ENCODE results near the gene NCBP3. TPM values are rescaled to one million over a fixed set of nuclear protein-coding genes. Genes with fewer than 3 reads are reported as not detected.
A peak's percentile ranks its signal among the peaks of the same experiment; 100 is the strongest.

The NCBP3 gene
- total and polyA plus RNA-seq, 11 donors, result 10.4 to 26.4 (median 20.2) TPM

GRCh38 chr17:3768341-3768740 lies 77.7 kb downstream of the NCBP3 start:
- intact Hi-C loops (cut with DNase I), result no loop called here
- no peak overlapping the region for H3K4me3 ChIP-seq
- WGBS, 4 donors, result 77 to 81% (median 79%) methylated on average over 9 of the region's 9 CpGs
- no peaks in the 10 kb centered on the region for H3K27me3 ChIP-seq
- H3K4me1 ChIP-seq, result peaks cover 0 to 6% (median 0%) of the 10 kb centered on the region in 12 donors
- peaks cover 0 to 5% (median 0%) of the 10 kb centered on the region in 12 donors for H3K9me3 ChIP-seq
- H3K27ac ChIP-seq, result no peak overlapping the region
- DNase-seq (peak in 1 of 5 donors; percentile 29), ATAC-seq (no peak)
- TF ChIP-seq POLR2A (IDR thresholded peaks at IDR 0.05) (no peak), CTCF (IDR thresholded peaks at IDR 0.05) (no peak)
- H3K36me3 ChIP-seq, result no peaks in the 10 kb centered on the region

- intact Hi-C loops (cut with DNase I), result no loop called here
- DNase-seq, result no peak
- peaks cover 0 to 5% (median 0%) of the 10 kb centered on the region in 12 donors for H3K9me3 ChIP-seq
- no peak for ATAC-seq
- H3K4me3 ChIP-seq, result no peak overlapping the region
- no peak overlapping the region for H3K27ac ChIP-seq
- H3K36me3 ChIP-seq, result no peaks in the 10 kb centered on the region
- TF ChIP-seq CTCF (IDR thresholded peaks at IDR 0.05) (no peak), POLR2A (IDR thresholded peaks at IDR 0.05) (no peak)
- no peaks in the 10 kb centered on the region for H3K27me3 ChIP-seq
- H3K4me1 ChIP-seq, result peaks cover 0 to 6% (median 0%) of the 10 kb centered on the region in 12 donors
- WGBS, 4 donors, result 88 to 94% (median 93%) methylated on average over 8 of the region's 8 CpGs
Observed at GRCh38 chr17:3766779-3767178, 79.3 kb downstream of the NCBP3 start.

GRCh38 chr17:3765981-3766380 lies 80.1 kb downstream of the NCBP3 start:
- Histone ChIP-seq H3K36me3 (no peaks in the 10 kb centered on the region), H3K4me1 (peaks cover 0 to 6% (median 0%) of the 10 kb centered on the region in 12 donors), H3K9me3 (peaks cover 0 to 5% (median 0%) of the 10 kb centered on the region in 12 donors), H3K4me3 (no peak overlapping the region), H3K27me3 (no peaks in the 10 kb centered on the region), H3K27ac (peak overlapping the region in 1 of 12 donors; percentile 59)
- intact Hi-C loops (cut with DNase I), result no loop called here
- TF ChIP-seq CTCF (IDR thresholded peaks at IDR 0.05), result no peak
- TF ChIP-seq POLR2A (IDR thresholded peaks at IDR 0.05), result no peak
- no peak for DNase-seq
- no peak for ATAC-seq
- WGBS, 4 donors, result 87 to 91% (median 89%) methylated on average over 9 of the region's 9 CpGs

- no peak for TF ChIP-seq POLR2A (IDR thresholded peaks at IDR 0.05)
- no peak for TF ChIP-seq CTCF (IDR thresholded peaks at IDR 0.05)
- Histone ChIP-seq H3K36me3 (no peaks in the 10 kb centered on the region), H3K4me1 (peaks cover 0 to 6% (median 0%) of the 10 kb centered on the region in 12 donors), H3K27me3 (no peaks in the 10 kb centered on the region), H3K9me3 (peaks cover 0 to 14% (median 5%) of the 10 kb centered on the region in 12 donors), H3K27ac (peak overlapping the region in 1 of 12 donors; percentile 20), H3K4me3 (peak overlapping the region in 1 of 12 donors; percentile 33)
- intact Hi-C loops (cut with DNase I), result no loop called here
- ATAC-seq, result no peak
- WGBS, 4 donors, result 65 to 74% (median 69%) methylated on average over 3 of the region's 3 CpGs
- no peak for DNase-seq
Observed at GRCh38 chr17:3763777-3764170, 82.3 kb downstream of the NCBP3 start.
